Tibial nerve (tissue), 4 donors: Measurements from ENCODE around the gene LARP4.

Source experiments
- CTCF ChIP-seq, 5 experiments: fragments of 200-600 bp in 3 of 5; fragments of 450-650 bp in 2 of 5; sonication (generic) in 3 of 5; IDR thresholded peaks; one replicate each; pipeline ENCODE4 v1.5.1; 2016 to 2019; ENCODE audit warnings: antibody characterized with exemption in 5 of 5, mild to moderate bottlenecking in 3 of 5, moderate library complexity in 2 of 5
- EP300 ChIP-seq, 2 donors: sonication (generic); formaldehyde crosslinking; IDR thresholded peaks; one replicate each; pipeline ENCODE4 v1.6.1; 2017; ENCODE audit warnings: antibody characterized with exemption in 2 of 2, mild to moderate bottlenecking in 1 of 2
- POLR2A ChIP-seq, 2 donors: fragments of 450-650 bp; IDR thresholded peaks; one replicate each; pipeline ENCODE4 v1.6.1; 2017; ENCODE audit warnings: antibody characterized with exemption in 2 of 2, mild to moderate bottlenecking in 2 of 2, moderate library complexity in 2 of 2

DNA sequence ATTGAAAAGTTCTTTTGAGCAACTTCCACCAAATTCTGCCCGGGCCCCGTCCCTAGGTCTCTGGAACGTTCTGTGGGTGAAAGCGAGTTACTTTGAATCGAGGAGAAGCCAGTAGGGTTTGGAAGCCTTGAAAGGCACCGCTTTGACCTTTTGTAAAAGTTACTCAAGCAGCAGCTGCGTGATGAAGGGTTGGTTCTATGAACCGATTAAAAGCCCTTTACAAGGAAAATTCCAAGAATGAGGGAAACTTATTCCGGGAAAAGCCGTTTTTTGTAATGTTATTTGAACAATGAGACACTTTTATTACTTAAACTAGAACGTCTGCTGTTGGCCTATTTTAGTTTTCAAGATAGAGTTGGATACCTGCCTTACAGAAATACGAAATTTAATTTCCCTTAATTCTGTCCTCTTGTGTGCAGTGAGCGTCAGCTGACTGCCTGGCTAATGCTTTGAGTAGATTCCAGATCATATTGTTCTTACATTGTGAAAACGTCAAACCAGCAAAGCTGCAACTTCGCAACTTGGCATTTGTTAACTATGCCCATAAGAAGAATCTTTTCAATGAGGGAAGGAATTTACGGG is 906 bp downstream of the LARP4 start:
- TF ChIP-seq CTCF (IDR thresholded peaks at IDR 0.05) (no peak), POLR2A (IDR thresholded peaks at IDR 0.05) (peak in 1 of 2 donors; percentile 27), EP300 (IDR thresholded peaks at IDR 0.05) (peak; percentile 69 to 73)
